Stomach (tissue), 4 donors: ENCODE results near the gene LSM12.

Source experiments
- POLR2A ChIP-seq, 4 donors: fragments of 450-650 bp; IDR thresholded peaks; one replicate each; pipeline ENCODE4 v1.6.1; 2016; ENCODE audit warnings: antibody characterized with exemption in 4 of 4, control low read depth in 2 of 4, mild to moderate bottlenecking in 1 of 4, moderate library complexity in 1 of 4
- POLR2AphosphoS5 ChIP-seq, 3 donors: sonication (generic); formaldehyde crosslinking; IDR thresholded peaks; one replicate each; pipeline ENCODE4 v1.6.1; 2016; ENCODE audit warnings: antibody characterized with exemption in 3 of 3

DNA sequence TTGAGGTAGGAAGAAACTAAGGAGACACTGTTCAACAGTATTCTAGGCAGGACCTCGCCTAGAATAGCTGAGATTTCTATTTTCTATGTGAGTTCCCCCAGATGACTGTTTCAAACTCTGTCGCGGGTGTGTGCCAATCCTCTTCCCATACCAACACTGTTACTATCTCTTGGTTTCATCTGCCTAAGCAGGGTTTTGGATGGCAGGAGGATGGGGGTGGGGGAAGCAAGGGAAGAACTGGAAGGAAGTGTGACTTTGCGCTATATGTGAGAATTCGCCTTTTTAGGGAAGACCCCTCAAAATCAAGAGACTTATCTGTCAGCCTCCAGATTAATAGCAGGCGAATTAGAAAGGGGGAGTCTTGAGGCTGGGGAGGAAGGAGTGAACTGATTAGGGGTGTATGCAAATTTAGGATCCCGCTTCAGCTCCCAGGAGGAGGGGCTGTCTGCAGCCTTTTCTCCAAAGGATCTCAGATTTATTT, 3.5 kb upstream of the LSM12 start:
- TF ChIP-seq POLR2A (IDR thresholded peaks at IDR 0.05) = no peak
- no peak for TF ChIP-seq POLR2AphosphoS5 (IDR thresholded peaks at IDR 0.05)
